GM19328 (cell line): ENCODE measurements around the gene CMAS.
A peak's percentile ranks its signal among the peaks of the same experiment; 100 is the strongest.
"Not testable (repeated sequence)": the region's sequence is repeated elsewhere in the genome, so short reads cannot be mapped to it uniquely, and the experiment has no call there.

Experiments
- ATAC-seq: cut with Tn5 transposase; IDR thresholded peaks from one replicate; pipeline ENCODE4 v1.9.1; 2021; ENCODE audit warnings: mild to moderate bottlenecking, moderate library complexity; ENCODE audit not compliant: unreplicated experiment

The CMAS gene

DNA sequence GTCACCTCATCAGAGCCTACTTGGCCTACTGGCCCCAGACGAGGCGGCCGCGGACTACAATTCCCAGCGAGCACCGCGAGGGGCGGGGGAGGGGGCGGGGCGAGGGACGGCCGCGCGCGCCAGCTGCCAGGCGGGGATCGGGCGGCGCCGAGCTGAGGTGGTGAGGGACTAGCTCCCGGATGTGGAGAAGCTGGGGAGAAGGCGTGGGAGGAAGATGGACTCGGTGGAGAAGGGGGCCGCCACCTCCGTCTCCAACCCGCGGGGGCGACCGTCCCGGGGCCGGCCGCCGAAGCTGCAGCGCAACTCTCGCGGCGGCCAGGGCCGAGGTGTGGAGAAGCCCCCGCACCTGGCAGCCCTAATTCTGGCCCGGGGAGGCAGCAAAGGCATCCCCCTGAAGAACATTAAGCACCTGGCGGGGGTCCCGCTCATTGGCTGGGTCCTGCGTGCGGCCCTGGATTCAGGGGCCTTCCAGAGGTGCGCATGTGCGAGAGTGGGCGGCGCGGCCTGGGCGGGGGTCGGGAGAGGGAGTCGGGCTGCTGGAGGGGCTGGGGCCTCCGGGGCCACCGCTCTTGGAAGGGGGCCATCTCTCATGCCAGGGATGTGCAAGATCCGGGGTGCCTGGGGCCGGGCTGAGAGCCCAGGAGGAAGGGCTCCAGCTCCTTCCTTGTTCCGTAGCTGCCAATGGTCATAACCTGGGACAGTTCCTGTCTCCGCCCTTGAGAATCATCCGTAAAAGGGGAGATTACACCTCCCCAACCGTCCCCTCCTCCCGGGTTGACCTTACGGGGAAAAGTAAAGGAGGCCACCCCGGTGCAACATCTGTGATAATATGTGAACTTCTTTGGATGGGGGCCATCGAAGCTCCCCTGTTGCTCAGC is at the start of gene CMAS:
Gene CMAS, plus strand, starts transcription at position 129 of the 878 bp plus-strand sequence. Its CDS starts 86 bp downstream, at position 215.
- peak; percentile 88 for ATAC-seq

GRCh38 chr12:21998295-21998694 is 47.7 kb upstream of the CMAS start:
- ATAC-seq = no peak

DNA sequence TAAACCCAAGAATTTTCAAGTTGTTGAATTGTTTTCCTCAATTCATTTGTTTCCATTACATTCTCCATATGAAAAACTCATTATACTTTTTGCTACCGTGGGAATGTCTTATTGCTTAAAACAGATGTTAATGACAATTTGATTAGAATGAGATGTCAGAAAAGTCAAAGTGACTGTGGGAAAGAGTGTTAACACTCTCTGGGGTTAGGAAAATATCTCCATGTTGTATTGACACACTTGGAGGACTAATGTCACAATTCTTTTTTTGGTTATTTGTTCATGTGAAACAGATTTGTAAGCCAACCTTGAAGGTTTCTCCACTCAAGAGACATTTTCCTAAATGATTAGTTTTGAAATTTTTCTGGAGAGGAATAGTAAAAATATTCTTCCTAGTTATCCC is 47.2 kb upstream of the CMAS start:
- ATAC-seq = no peak

DNA sequence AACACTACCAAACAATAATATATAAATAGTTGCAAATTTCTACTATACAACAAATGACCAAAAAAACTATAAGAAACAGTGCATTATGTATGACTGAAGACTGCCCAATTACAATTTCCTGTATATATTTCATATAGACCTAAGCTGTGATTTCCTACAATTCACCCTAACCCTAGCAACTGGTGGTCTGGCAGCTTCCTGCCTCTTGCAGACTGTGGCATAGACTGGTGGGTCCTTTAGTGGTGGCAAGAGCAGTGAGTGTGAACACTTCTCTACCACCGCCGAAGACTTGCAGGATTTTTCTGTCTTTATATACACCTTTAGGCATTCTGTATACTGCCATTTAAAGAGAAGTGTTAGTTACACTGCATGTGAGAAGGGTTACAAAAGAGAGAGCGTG is 43.6 kb upstream of the CMAS start:
- no peak for ATAC-seq

DNA sequence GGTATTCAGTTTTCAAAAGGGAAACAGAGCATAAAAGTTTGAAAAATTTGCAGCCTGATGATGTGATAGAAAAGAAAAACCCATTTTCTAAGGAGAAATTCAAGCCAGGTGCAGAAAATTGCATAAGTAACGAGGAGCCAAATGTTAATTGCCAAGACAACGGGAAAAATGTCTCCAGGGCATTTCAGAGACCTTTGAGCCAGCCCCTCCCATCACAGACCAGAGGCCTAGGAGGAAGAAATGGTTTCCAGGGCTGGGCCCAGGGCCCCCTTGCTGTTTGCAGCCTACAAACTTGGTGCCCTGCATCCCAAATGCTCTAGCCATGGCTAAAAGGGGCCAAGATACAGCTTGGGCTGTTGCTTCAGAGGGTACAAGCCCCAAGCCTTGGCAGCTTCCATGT is 38.2 kb upstream of the CMAS start:
- not testable (repeated sequence) for ATAC-seq

DNA sequence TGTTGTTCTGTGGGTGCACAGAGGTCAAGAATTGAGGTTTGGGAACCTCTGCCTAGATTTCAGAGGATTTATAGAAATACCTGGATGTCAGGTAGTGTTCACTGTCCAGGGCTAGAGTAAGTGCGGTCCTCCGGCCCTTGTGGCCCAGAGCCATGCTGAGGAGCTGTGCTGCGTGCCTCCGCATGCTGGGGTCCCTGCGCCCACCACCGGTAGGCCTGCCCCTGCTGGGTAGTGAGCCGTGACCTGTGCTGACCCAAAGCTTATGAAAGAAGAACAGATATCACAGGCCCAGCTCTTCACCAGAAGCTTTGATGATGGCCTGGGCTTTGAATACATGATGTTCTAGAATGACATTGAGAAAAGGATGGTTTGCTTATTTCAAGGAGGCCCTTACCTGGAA is 37.8 kb upstream of the CMAS start:
- no peak for ATAC-seq

- ATAC-seq = no peak
Observed at GRCh38 chr12:22014041-22014782, 31.8 kb upstream of the CMAS start.

DNA sequence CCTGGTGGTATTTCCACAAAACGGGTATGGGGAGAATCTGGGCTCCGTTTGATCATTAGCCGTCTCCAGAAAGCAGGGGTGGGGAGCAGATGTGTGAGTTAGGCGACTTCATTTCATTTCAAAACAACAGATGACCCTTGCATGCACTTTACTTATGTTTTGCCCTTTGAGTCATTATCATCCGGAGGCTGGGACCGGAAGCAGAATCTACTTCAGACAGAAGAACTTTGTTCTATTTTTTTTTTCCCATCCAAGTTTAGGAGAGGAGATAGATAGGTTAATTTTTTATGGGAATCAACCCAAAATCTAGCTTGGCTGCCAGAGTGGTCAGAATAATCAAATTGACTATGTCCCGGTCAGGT is 31.3 kb upstream of the CMAS start:
- no peak for ATAC-seq

DNA sequence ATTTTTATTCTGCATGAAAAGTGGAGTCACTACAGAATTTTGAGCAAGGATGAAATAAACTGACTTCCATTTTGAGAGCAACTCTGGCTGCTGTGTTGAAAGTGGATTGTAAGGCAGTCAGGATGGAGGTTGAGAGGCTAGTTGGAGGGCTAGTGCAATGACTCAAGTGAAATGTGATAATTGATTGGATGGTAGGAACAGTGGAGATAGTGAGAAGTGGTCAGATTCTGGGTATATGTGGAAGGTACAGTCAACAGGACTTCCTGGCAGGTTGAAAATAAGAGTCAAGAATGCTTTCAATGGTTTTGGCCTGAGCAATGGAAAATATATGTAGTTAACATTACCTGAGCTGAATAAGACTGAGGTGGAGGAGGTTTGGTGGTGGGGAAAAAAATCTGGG is 29.0 kb upstream of the CMAS start:
- ATAC-seq = no peak

GRCh38 chr12:22018860-22019259 is 27.2 kb upstream of the CMAS start:
- ATAC-seq = no peak

DNA sequence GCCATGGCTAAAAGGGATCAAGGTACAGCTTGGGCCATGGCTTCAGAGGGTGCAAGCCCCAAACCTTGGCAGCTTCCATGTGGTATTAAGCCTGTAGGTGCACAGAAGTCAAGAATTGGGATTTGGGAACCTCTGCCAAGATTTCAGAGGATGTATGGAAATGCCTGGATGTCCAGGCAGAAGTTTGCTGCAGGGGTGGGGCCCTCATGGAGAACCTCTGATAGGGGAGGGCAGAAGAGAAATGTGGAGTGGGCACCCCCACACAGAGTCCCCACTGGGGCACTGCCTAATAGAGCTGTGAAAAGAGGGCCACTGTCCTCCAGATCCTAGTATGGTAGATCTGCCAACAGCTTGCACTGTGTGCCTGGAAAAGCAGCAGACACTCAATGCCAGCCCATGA is 22.5 kb upstream of the CMAS start:
- ATAC-seq = not testable (repeated sequence)

DNA sequence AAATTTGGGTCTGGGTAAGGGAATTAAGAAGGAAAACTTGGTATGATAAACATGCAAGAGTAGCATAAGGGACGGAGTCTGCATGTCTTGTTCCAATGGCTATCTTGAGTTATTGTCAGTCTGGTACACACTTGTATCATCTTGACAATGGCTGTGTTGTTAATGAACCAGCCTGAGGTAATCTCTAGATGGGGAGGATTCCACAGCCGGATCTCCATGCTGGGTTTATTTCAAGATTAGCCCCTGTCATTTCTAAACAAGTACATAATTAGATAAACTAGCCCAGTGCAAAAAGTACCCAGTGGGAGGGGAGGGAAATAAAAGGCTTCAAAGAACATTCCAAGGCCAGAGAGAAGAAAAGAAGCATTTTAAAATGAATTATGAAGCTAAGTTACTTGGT is 16.5 kb upstream of the CMAS start:
- no peak for ATAC-seq

GRCh38 chr12:22029991-22030390 is 16.0 kb upstream of the CMAS start:
- no peak for ATAC-seq

GRCh38 chr12:22032732-22033131 is 13.3 kb upstream of the CMAS start:
- ATAC-seq = no peak

DNA sequence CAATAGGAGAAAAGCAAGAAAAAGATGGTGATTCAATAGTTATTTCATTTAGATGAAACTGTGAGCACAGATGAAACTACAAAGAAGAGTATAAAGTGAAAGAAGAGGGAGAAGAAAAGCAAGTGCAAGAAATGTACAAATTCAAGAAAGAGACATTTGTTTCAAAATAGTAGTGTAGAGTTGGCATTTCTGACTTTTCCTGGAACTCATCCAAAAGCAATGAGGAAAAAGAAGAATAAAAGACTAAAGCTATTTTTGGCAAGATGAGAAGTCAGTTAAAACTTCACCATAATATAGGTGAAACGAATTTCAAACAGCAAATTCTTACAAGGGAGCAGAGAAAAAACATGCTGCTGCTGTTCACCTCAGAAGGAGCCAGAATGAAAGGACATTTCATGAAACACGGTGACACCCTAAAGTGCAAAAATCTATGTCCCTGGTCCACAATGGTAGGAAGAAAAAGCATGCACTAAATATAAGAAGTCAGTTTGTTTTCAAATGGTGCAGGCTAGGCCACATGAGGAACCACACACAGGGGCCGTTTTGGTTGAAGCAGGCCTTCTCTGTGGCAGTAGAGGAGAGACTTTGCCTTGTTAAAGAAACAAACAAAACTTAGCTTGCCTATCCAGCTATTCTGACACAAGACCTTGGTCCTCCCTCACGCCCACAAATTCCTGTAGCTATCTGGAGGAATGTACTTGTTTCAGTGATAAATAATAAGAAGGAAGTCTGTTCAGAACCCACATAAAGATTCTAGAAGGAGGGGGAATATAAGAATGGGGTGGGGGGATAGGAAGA is 11.1 kb upstream of the CMAS start:
- no peak for ATAC-seq

GRCh38 chr12:22037947-22038346 is 8.1 kb upstream of the CMAS start:
- no peak for ATAC-seq

GRCh38 chr12:22038734-22039133 is 7.3 kb upstream of the CMAS start:
- ATAC-seq = no peak

- no peak for ATAC-seq
Observed at GRCh38 chr12:22039361-22039760, 6.7 kb upstream of the CMAS start.

DNA sequence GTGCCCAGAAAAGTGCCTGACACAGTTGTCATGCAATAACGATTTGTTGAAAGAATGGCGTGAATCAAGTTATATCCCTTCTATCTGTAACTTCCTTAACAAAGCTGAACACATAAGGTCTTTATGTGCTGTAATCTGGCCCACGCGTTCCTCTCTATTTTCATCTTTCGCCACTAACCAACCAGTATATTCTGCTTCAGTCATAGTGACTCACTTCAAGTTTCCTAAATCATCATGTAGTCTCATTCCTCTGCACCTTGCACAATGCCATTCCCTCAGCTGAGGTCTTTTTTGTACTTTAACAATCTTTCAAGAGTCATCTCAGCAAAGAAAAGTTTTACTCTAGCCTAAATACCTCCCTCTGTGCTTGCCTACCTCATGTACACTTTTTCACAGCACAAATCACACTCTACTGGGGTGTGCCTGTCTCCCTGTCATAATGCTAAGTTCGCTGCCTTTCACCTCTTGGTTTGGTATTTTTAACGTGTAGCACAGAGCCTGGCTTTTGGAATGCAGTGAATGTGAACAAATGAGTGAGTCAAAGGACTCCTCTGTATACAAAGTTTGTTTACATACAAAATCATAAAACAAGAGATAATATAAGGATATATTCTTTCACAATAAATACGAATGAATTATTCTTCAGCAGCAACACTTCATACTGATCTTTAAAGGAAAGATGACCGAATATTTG is 2.9 kb upstream of the CMAS start:
- ATAC-seq = no peak

- ATAC-seq = no peak
Observed at GRCh38 chr12:22043943-22044342, 2.1 kb upstream of the CMAS start.

DNA sequence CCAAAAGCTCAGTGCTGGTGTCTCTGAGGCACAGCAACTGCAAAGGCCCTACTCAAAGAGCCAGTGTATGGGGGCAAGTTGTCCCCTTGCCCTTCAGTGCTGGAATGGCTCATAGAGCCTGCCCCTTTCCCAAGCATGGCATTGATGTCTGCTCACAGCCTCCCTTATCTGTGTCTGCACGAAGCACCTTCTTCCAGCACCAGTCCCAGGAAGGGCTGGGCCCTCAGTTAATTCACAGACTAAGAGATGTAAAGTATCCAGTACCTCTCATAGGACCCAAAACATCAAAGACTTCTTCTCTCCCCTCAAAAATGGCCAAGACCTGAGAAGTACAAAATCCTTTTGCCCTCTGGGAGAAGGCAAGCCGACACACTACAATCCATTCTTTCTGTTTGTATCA is 1.6 kb upstream of the CMAS start:
- ATAC-seq = no peak
